ENCODE data around the gene OXCT2. TPM values are rescaled to one million over a fixed set of nuclear protein-coding genes. Genes with fewer than 3 reads are reported as not detected.
"Not testable (repeated sequence)": the region's sequence is repeated elsewhere in the genome, so short reads cannot be mapped to it uniquely, and the experiment has no call there.

OXCT2 gene
- total RNA-seq, 2 donors from 2014 or later: 0.77 to 1.2 TPM

GRCh38 chr1:39763619-39764374 lies 7.4 kb downstream of the OXCT2 start:
- H3K4me1 ChIP-seq; H3K36me3 ChIP-seq; H3K9me3 ChIP-seq; H3K9ac ChIP-seq (ENCODE audit: low read depth in 2 of 2, low read length in 2 of 2); H3K27me3 ChIP-seq; intact Hi-C loops (cut with DNase I); DNase-seq; H3K4me3 ChIP-seq; H3K27ac ChIP-seq: not testable (repeated sequence)

GRCh38 chr1:39762550-39763540 lies 8.3 kb downstream of the OXCT2 start:
- Histone ChIP-seq H3K4me3 (no peak overlapping the region), H3K9me3 (no peaks in the 10 kb centered on the region), H3K9ac (ENCODE audit: low read depth in 2 of 2, low read length in 2 of 2) (no peak overlapping the region), H3K27ac (no peak overlapping the region), H3K36me3 (no peaks in the 10 kb centered on the region), H3K27me3 (no peaks in the 10 kb centered on the region), H3K4me1 (no peaks in the 10 kb centered on the region)
- DNase-seq: no peak
- no peak for TF ChIP-seq CTCF (IDR thresholded peaks at IDR 0.05)
- intact Hi-C loops (cut with DNase I): no loop called here

GRCh38 chr1:39761557-39762260 lies 9.4 kb downstream of the OXCT2 start:
- TF ChIP-seq CTCF (IDR thresholded peaks at IDR 0.05): no peak
- Histone ChIP-seq H3K4me1 (no peaks in the 10 kb centered on the region), H3K27ac (no peak overlapping the region), H3K36me3 (no peaks in the 10 kb centered on the region), H3K9ac (ENCODE audit: low read depth in 2 of 2, low read length in 2 of 2) (no peak overlapping the region), H3K4me3 (no peak overlapping the region), H3K9me3 (no peaks in the 10 kb centered on the region), H3K27me3 (no peaks in the 10 kb centered on the region)
- DNase-seq: no peak
- intact Hi-C loops (cut with DNase I): no loop called here

DNA sequence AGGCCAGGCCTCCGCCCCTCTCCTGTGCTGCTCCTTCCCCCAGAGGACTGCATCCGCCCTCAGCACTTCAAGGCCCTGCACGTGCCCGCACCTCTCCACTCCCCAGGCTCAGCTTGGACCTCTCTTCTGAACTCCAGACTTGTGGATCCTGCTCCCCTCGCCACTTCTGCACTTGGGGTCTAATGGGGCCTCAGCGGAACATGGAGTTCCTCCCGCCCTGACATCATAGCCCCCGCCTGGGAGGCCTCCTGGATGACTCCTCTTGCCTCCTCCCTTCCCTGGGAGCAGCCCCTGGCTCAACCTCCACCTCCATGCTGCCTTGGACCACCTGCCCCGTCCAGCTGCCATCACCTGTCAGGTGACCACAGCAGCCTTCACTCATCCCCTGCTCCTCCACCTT lies 10.1 kb downstream of the OXCT2 start:
- no peaks in the 10 kb centered on the region for H3K36me3 ChIP-seq

More for the DNA sequence above, 10.1 kb downstream of the OXCT2 start:
- Histone ChIP-seq H3K4me1 (no peaks in the 10 kb centered on the region), H3K27ac (no peak overlapping the region), H3K9ac (ENCODE audit: low read depth in 2 of 2, low read length in 2 of 2) (no peak overlapping the region), H3K4me3 (no peak overlapping the region), H3K27me3 (no peaks in the 10 kb centered on the region), H3K9me3 (no peaks in the 10 kb centered on the region)
- no peak for DNase-seq
- no peak for TF ChIP-seq CTCF (IDR thresholded peaks at IDR 0.05)
- intact Hi-C loops (cut with DNase I): no loop called here

Data from colonic mucosa (tissue), 4 donors.